MV-4-11 (cell line): ENCODE data around the gene C14orf119.

Experiments used
- DNase-seq: peaks from one replicate; lab custom pipeline; 2025; lab: John Stamatoyannopoulos, UW

The C14orf119 gene

DNA sequence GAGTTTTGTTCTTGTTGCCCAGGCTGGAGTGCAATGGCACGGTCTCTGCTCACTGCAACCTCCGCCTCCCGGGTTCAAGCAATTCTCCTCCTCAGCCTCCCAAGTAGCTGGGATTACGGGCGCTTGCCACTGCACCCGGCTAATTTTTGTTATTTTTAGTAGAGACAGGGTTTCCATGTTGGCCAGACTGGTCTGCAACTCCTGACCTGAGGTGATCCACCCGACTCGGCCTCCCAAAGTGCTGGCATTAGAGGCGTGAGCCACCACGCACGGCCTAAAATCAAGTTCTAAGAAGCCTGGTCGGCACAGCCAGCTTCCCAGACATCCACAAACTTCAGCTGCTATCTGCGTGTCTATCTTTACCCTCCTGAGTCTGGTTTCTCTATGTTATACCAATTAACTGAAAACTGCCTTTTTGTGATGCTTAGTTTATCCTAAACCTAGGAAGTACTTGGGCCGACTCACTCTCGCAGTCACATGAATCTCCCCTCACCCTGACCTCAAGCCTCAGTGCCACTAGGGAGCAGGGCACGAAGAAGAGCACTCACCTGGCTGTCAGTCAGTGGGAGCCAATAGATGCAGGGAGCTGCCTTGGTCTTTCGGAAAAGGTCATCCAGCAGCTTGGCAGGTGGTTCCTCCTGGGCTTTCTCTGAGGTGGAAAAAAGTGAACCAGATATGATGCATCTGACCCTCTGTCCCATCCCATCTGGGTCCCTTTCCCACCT lies 34.6 kb upstream of the C14orf119 start:
- DNase-seq, result no peak

DNA sequence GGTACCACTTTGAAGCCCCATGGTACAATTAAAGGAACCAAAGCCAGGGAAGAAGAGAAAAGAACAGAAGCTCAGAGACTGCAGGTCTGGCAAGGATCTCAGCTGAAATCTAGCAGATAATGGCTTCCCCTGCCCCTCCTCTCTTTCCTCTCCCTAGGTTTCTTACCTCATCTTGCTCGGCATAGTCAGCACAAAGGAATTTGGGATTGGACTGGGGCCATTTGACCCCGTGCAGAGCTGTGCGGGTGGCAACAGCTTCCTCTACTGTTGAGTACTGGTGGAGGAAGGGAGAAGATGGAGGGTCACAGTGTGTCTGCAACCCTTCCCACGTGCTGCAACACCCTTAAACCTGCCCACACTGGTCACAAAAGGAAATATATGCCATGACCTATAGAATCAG lies 33.3 kb upstream of the C14orf119 start:
- no peak for DNase-seq

DNA sequence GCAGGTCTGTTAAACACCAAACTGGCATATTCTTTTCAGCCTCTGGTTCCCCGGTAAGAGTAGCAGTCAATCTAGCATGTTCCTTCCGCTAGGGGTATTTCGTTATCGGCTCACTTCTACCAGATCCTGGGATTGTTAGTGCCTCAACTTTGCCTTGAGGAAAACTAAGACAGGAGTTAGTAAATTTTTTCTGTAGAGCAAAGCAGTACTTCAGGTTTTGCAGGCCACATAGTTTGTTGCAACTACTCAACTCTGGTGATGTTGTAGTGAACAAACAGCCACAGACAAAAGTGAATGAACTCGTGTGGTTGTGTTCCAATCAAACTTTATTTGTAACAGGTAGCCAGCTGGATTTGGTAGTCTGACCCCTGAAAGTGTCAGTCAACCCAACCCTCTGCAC lies 31.7 kb upstream of the C14orf119 start:
- DNase-seq, result no peak

DNA sequence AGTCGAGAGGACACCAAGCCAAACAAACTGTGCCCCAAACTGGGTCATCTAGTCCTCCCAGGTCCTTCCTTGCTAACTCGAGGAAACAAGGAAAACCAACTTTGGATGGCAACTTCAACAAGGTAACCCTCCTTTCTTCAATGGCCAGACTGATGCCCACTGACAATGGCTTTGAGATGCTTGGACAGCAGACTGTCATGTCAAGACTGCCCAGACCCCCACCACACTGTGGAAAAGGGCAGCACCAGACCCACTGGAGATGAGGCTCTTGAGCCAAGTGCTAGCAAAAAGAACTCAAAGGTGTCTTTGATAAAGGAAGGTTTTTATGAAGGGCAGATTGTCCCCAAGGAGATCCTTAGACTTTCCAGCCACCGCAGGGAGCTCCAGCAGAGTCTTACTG lies 28.9 kb upstream of the C14orf119 start:
- no peak for DNase-seq

DNA sequence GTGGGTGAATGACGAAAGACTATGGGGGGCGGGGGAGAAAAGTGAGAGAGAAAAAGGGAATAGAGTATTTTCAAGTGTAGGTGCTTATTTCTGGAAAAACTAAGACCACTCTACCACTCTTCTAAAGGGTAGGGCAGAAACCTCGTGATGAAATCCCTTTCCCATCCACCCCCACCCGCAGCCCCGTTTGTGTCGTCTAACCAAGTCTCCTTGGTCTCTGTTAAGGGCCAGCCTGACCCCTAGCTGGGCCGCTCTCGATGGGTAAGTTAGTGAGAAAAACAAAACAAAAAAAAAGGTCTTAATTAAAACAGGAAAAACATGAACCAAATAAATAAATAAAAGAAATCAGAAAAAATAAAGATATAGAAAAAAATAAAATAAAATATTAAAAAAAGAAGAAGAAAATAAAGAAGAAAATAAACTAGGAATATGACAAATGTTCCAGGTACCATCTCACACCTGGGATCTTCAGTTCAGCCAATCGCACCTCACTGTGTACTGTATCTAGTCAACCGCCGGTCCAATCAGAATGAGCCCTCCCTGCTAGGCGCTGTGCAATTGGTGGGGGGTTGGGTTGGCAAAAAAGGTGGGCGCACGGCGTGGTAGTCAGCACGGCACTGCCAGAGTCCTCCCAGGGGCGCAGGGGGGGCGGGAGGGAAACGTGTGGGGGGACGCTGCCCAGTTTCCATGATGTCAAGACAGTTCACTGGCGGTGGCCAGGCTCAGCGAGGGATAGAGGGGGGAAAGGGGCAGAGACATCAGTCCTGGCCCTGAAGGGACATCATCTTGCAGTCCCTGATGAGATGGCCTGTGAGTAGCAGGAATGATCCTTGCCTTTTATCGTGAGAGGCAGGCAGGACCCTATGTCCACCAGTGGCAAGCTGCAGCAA lies 28.2 kb upstream of the C14orf119 start:
- DNase-seq, result no peak

DNA sequence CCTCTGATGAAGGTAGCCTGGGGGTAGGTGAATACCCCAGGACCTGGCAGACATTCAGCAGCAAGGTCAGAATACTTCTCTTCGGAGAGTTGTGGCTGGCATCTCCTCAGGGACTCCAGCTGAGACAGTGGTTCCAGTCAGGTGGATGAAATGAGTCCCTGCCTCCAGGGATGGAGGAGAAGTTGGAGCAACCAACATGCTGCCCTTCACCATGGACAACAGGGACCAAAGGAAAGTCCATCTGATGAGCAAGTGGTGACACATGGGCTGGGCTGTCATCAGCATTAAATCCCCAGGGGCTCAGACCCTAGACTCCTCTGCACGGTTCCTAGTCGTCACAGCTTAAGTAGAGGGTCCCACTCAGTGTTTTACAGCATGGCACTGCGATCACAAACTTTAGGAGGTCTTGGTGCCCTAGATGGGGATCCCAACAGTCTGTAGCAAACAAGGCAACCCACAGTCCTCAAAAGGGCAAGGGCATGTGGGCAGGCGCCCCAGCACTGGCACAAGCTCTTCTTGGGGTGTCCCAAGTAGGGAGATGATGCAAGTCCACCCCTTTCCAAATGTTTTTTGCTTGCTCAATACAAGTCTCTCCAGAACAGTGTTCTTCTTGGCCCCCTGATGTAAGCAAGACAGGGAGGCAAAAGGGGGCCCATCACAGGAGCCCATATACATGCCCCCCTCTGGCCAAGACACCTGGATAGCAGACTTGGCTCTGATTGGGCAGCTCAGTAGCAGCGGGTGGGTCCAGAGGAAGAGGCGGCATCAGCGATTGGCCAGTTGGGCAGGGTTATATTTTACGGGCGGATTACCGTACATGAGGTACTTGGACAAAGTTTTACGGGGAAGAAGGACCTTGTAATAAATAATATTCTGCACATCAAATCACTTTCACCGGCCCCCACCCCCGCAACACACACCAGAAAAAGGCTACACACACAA lies 27.2 kb upstream of the C14orf119 start:
- DNase-seq, result no peak

DNA sequence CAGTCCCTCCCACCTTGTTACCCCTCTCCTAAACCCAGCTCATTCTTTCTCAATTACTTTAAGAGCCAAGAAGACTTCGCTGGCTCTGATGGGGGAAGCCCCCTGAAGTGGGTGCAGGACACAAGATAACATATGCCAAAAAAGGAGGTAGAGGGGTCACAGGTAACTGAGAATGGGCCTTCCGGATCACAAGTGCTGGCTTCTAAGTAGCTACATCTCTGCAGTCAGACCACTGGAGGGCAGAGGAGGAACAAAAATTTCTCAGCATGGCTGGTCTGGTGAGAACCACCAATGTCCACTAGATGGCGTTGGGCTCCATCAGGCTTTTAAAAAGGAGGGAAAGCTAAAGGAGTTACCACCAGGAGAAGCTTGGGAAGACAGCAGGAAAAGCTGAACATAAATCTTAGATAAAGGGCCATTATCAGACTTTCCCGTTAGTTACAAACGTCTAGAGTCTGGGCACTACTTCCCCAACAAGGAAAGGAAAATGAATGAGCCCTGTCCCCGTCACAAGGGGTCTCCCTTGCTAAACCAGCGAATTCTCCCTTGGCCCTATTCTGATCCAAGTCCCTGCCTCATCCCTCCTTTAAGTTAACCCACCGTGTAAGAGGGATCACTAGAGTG lies 26.4 kb upstream of the C14orf119 start:
- no peak for DNase-seq

DNA sequence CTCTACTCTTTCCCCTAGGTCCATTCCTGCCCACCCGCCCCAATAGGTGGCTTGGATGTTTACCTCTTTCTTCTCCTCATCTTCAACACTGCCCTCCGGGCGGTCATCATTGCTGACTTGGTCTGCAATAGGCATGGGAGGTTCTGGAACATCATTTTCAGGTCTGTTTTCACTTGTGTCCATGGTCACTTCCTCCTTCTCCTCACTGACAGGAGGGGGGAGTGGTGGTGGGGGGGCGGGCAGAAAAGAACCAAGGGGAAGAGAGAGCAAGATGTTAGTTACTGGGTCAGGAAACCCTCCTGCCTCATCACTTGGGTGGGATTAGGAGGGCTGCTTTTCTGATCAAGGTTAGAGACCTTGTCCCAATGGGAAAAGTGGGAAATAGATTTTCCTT lies 25.9 kb upstream of the C14orf119 start:
- DNase-seq, result no peak

DNA sequence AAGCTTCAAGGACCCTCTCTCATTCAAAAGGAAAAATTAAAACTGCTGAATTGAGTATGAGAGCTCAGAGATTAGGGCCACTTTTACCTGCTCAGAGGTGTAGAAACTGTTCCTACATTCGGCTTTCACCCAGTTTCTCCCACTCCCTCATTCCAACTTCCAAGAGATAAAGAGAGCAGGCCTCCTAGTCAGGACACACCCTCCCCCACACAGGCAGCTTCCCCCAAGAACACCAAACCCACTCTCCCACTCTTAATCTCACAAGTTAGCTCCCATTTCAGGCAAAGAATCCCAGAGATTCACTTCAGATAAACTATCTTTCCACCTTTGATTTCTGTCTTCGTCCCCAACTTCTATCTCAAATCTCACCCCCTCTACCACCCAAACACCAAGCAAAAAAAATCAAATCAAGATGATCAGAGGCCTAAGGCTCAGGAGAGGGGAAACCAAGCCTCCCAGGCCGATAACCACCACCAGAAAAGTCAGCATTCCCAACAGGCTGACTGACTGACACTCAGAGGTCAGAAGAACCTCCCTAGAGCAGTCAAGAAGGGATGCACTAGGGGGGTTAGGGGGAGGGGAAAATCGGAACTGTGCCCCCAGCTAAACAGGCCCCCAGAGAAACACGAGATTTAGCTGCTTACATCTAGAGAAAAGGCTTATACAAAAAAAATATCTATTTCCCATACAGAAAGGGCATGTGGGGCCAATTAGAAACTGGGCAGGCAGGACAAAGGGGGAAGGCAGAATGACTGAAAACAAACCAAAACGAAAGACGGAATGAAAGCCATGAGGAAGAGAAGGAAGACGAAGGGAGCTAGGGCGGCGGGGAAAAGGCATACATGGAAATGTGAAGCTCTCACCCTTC lies 24.8 kb upstream of the C14orf119 start:
- DNase-seq, result no peak

DNA sequence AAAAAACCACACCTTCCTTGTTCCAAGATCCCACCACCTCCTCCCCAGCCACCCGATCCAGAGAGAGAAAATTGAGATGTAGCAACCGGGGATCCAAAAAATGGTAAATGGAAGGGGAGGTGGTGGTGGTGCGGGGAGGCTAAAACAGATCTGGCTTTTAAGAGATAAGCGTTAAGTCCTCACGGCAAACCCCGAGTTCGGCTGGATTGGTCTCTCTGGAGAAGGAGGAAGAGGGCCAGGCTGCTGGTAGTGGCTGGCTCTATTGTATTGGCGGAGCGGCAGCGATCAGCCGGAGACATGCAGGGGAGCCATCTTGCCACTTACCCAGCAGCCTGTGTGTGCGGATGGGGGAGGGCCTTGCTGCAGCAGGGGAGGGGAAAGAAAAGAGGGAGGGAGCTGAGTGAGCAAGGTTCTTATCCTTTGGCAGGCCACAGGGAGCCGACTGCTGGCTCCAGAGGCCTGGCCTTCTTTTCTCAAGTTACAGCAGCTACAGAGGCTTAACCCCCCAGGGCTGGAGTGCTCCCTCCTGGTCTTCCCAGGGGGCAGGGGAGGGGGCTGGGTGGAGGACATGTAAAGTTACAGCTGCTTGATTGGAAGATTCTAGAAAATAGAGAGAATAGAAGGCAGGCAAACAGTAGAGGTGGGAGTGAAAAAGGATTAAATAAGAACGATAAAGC lies 23.9 kb upstream of the C14orf119 start:
- DNase-seq, result no peak

DNA sequence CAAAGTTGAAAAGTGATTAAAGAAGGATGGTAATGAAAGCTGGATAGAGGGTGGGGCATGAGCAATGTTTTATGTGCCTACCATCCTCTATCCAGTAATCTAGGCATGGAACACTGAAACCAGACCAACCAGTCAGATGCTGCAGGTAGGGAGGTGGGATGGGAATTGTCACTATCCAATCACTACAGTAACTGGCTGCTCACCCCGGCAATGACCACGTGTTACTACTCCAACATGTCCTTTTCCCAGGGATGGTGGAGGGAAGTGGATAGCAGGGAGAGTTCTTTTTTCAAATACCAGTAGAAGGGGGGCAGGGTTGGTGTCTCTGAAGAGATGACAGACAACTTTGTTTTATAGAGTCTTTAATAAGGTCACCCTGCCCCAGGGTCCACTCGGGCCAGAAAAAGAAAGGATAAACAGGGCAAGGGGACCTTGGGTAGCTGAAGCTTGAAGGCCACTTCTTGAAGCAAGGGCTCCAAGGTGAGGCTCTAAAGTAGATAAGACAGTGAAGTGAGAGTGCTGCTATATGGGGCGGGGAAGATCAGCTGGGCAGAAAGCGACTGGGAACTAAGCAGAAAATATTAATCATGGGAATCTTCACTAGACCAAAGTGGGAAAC lies 23.3 kb upstream of the C14orf119 start:
- DNase-seq, result no peak

DNA sequence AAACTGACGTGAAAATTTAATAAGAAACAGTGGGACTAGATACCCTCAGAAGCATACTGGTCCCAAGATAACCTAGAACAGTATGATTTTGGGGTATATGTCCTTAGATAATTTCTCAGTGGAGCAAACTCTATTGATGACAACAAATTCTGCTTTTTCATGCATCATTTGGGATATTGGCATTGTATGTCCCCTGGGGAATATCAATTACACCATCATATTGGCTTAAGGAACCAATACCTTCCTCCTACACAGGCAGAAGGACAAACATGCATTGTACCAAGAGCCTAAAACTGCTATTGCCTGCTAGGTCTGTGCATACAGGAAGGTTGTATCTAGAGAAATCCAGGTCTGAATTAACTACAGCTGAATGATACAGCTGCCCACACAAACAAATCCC lies 20.4 kb upstream of the C14orf119 start:
- DNase-seq, result no peak

DNA sequence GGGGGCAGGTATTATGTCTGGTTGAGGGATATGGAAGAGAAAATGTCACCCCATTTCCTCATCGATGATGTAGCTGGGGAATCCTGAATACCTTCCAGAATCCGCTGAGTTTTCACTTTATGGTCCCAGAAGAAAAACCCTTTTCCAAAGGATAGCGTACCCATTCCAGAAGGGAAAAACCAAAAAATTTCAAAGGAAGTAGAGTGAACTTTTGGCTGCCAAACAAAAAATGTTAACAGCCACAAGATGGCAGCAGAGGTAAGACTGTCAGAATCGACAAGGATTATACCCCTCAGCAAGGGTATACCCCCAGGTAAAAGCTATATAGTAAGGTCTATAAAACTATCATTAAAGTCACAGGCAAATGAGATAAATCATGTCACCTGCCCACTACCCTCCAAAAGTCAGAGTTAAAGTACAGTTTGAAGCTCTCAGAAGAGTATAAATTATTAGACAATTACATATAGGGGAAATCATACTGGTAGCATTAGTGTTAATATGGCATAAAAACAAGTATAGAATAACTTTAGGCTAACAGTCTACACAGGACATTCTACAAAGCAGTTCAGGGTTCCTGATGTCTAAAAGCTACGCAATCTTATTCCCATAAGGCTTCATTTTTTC lies 18.4 kb upstream of the C14orf119 start:
- DNase-seq, result no peak

DNA sequence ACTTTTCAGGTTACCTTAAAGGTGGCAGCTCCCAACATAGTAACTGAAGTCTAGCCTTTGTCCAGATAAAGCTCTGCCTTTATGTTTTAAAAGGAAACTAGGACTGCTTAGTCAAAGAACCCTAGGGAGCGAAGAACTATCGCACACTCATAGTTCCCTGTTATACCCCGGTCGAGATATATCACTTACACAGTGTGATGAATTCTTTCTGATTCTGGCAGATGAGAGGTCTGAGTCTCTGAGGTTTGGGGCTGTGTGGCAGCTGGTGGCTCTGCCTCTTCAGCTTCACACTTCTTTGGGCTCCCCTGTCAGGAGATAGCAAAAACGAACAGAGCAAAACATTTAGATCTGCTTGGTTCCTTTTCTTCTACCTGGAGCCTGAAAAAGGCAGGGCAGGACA lies 17.3 kb upstream of the C14orf119 start:
- DNase-seq, result no peak

DNA sequence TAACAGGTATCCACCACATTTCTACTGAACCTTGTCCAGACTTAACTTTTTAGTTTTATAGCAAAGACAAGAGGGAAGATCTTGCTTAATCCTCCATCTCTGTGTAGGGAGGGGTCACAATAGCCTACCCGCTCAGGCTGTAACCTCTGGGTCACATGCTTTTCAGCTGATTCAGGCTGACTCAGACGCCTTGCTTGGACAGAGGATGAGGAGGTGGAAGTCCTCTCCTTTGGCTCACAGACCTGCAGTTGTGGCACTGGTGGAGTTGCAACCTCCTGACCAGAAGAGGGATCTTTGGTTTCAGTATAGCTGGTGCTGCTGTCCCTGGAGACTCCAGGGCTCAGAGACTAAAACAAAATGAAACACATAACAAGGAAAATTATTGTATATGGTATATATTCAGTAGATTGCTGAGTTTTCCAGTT lies 16.6 kb upstream of the C14orf119 start:
- DNase-seq, result no peak

DNA sequence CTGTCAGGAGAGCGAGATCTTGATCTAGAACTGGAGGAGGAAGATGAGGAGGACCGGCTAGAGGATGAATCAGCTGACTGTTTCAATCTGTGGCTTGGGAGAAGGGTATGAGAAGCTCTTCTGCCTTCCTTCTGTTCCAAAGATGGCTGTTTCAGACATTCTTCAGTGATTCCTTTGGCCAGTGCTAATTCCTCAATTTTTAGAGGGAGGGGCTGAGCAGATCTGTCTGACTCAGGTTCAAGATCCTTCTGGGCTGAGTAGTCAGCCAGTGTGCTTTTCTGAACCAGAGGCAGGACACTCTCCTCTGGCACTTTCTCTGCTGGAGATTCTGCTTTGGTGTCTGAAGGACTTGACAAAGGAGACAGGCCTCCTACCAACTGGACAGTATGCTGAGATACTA lies 15.6 kb upstream of the C14orf119 start:
- DNase-seq, result no peak

DNA sequence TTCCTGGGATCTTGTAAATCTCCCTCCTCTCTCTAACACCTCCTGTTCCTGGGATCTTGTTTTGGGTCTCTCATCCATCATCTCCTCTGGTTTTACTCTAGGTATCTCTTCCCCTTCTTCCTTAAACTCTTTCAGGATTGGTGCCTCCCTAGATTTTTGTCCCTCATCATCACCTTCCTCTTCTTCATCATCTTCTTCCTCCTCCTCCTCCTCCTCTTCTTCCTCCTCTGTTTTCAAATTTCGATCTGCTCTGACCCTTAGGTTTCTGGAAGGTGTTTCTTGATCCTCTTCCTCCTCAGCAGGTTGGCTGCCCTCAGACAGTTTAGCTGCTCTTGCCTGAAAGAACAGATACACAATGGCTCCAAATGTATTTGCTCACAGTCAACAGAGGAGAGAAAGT lies 14.8 kb upstream of the C14orf119 start:
- no peak for DNase-seq

DNA sequence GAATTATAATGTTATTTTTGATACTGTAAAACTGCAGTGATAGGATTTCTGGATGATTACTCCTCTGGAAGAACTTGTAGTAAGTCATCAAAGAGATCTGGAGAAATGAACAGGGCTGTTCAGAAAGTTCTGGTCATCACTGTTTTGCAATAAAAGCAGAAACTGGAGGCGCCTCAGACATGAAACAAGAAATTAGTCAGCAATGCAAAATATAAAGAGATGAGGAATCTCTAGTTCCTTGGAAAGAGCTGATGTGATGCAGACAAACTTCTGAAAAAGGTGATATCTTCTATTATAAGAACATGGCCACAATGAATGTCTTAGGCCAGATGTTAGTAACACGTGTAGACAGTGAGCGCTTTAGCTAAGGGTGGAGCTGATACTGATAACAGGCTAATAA lies 9.8 kb upstream of the C14orf119 start:
- DNase-seq, result no peak

DNA sequence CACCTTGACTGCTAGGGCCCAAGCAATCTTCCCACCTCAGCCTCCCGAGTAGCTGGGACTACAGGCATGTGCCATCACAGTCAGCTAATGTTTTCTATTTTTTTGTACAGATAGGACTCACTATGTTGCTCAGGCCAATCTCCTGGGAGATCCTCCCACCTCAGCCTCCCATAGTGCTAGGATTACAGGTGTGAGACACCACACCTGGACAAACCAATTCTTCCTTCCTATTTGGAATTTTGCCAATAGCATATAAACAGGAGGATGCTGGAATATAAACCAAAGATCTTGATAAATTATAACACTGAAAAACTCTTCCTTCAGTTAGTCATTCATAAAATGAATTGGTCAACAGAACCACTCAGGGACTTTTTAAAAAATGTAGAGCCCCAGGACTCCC lies 8.7 kb upstream of the C14orf119 start:
- DNase-seq, result no peak
